G401 (cell line): Measurements from ENCODE around the gene CROCC. TPM values are rescaled to one million over a fixed set of nuclear protein-coding genes. Genes with fewer than 3 reads are reported as not detected.

Source experiments
- DNase-seq: peaks from one replicate; pipeline ENCODE4 v3.0.0-alpha.2; 2015; ENCODE audit warnings: low spot score
- in situ Hi-C: cut with HindIII; loops from 2 replicates; pipeline ENCODE4 v1.10.0; 2016; ENCODE audit warnings: low sequenced_read_pairs, mixed read lengths
- total RNA-seq: library from RNA; depleted of rRNA; stranded (reverse); fragments of >200 nt; shearing (Covaris generic); gene quantifications from 2 replicates; pipeline ENCODE4 v1.2.3, GENCODE V29; 2014

The CROCC gene
- total RNA-seq, 1 experiment from 2014 or later = 29.7 TPM

DNA sequence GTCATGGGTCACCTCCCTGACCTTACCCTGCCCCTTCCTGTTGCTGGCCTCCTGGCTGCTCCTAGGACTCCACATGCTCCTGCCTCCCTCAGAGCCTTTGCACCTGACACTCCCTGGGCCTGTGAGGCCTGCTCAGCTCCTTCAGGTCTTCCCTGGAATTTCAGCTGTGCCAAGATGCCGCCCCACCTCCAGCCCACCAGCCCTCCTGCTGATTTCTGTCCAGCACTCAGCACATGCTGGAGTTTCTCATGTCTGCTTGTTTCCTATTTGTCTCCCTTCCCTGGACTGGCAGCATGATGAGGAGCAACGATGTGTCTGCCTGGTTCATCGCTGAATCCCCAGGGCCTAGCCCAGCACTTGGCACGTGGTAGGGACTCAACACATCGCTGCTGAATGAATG, 55.6 kb downstream of the CROCC start:
- in situ Hi-C loops = no loop called here
- no peak for DNase-seq

GRCh38 chr1:16978139-16978538, 56.4 kb downstream of the CROCC start:
- in situ Hi-C loops = no loop called here
- no peak for DNase-seq

DNA sequence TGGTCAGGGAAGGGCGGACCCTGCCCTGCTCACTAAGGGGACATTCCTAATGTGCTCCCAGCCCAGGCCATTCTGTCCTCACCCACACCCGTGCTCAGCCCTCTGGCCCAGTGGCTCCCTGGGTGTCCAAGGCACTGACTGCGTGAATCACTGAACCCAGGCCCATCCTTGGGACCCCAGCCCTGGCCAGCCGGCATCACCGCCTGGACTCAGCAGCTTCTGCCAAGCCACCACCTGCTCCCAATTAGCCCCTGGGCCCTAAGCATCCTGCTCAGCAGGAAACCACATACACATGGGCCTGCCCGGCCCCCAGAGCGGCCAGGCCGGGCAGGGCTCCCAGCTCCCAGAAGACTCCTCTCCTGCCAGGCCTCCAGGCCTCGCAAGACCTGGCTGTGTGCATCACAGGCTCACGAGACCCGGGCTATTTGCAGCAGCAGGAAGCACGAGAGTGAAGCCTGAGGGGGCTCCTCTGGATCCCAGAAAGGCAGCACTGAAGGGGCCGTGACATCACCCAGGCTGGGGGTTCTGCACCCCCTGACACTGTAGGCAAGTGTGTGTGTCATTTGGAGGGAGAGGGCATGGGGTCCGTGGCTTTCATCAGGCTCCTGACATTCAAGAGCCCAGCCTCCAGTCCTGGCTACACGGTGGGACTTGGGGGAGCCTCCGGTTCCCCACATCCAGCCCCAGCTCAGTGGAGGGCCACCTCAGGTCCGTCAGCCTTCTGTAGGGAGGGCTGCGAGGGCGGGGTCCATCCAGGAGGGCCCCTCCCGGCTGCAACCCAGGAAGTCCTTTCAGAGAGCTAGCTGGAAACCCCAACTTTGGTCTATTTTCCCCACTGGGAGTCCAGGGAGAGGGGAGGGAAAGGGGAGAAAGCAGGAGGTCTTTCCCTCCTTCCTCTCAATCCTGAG, 57.1 kb downstream of the CROCC start:
- DNase-seq = no peak
- in situ Hi-C loops = no loop called here

DNA sequence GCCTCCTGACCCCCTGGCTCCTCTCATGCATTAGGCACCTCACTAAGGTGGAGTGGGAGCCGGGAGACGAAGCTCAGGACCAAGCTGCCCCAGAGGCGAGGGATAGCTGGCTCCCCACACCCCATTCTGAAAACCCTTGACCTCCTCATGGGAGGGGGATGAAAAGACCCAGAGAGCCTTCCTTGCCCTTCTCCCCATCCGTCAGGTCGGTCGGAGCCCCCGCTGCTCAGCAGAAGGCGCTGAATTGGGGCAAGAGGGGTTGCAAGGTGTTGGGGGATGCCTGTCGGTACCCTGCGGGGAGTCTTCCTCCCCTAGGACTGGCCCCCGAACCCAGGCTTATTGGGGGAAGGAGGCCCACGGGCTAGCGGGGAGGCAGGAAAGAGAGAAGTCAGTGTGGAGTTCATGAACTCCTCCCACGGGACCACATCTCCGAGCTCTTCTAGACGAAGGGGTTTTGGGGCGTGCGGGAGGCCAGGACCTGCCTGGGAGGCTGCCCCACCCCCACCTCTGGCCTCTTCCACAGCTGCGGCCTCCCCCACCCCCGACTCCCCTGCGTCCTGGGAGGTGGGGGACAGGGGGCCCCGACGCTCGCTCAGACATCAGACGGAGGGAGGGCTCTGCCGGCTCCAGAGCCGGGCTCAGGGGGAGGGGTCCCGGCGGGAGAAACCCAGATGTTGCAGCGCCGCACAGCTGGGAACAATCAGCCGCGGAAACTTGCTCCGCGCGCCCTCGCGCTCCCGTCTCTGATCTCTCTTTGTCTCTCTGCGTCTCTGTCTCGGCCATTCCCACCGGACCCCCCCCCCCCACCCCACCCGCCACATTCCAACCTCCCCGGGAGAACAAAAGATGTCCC, 58.0 kb downstream of the CROCC start:
- in situ Hi-C loops = no loop called here
- no peak for DNase-seq

DNA sequence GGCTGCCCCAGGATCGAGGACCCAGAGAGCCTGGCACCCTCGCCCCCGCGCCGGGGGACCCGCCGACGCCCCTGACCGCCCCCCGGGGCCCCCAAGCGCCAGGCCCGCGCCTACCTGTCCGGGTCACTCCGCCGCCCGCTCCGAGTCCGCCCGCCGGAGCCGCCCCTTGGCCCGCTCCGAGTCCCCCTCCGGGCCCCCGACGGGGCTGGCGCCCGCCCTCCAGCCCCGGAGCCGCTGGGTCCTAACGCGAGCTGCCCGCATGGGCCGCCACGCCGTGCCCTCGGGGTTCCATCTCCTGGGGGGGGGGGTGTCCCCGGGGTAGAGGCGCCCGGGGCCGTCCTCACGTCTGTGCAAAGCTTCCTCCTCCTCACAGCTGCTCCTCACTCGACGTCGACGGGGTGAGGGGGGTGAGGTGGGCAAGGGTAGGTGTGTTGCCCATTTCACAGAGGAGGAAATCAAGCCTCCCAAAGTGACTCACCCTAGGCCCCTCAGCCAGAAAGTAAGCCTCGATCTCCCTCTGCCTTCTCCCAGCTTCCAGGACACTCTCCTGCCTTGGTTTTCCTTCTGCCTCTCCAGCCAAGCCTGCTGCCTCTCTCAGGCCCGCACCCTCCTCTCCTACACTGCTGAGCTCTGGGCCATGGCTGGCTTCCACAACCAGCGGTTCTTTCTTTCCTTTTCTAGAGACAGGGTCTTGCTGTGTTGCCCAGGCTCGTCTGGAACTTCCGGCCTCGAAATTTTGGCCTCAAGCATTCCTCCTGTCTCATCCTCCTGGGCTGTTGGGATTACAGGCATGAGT, 58.9 kb downstream of the CROCC start, which contains the start of gene MFAP2:
Gene MFAP2, minus strand, starts transcription at position 148 of the 796 bp plus-strand sequence. CDS start 2,347 bp downstream, outside the sequence.
- no peak for DNase-seq

GRCh38 chr1:16981269-16981849, 59.6 kb downstream of the CROCC start:
- in situ Hi-C loops = no loop called here
- DNase-seq = no peak

More for the DNA sequence above, 58.9 kb downstream of the CROCC start, which contains the start of gene MFAP2:
- in situ Hi-C loops = no loop called here

DNA sequence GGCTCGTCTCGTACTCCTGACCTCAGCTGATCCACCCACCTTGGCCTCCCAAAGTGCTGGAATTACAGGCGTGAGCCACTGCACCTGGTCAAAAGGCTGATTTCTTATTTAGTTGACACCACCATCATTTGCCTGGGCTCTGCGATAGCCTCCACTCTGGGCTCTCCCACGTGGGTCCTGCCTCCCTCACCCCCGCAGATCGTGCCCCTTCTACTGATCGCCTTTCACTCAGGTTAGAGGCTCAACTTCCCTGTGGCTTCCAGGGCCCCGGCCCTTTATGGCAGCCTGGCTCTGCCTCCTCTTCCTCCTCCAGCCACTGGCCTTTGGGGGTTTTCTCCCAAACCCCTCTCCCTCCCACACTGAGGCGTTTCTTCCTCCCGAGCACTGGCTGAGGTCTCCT, 61.2 kb downstream of the CROCC start:
- in situ Hi-C loops = no loop called here
- no peak for DNase-seq

- no peak for DNase-seq
- in situ Hi-C loops = no loop called here
Observed at GRCh38 chr1:16983649-16984048, 61.9 kb downstream of the CROCC start.

DNA sequence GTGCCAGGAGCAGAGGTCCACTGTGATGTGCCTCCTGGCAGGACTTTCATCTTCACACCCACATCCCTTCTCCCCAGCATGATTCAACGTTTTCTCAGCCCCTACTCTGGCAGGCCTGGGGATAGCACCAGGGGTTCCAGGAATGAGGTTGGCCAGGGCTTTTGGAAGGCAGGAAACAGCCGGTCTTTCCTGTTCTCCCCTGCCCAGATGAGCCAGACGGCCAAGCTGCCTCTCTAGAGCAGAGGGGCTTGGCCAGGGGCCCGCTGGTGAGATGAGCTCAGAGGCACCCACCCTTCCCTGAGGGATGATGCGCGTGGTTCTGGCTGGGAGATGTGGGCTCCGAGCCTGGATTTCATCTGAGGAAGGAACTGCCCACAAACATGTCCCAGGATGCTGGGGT, 63.0 kb downstream of the CROCC start:
- DNase-seq = no peak
- in situ Hi-C loops = no loop called here

- DNase-seq = no peak
- in situ Hi-C loops = no loop called here
Observed at GRCh38 chr1:16986113-16986512, 64.4 kb downstream of the CROCC start.

- in situ Hi-C loops = no loop called here
- DNase-seq = no peak
Observed at GRCh38 chr1:16986560-16986959, 64.8 kb downstream of the CROCC start.

GRCh38 chr1:16986962-16987361, 65.2 kb downstream of the CROCC start:
- no peak for DNase-seq
- in situ Hi-C loops = no loop called here

- in situ Hi-C loops = no loop called here
- no peak for DNase-seq
Observed at GRCh38 chr1:16988210-16988609, 66.5 kb downstream of the CROCC start.

GRCh38 chr1:16989676-16990391, 68.1 kb downstream of the CROCC start:
- DNase-seq = no peak
- in situ Hi-C loops = no loop called here

- in situ Hi-C loops = no loop called here
- no peak for DNase-seq
Observed at GRCh38 chr1:16991571-16991970, 69.8 kb downstream of the CROCC start.

- in situ Hi-C loops = no loop called here
Observed at GRCh38 chr1:16992102-16992501, 70.4 kb downstream of the CROCC start.

GRCh38 chr1:16992675-16993074, 70.9 kb downstream of the CROCC start:
- in situ Hi-C loops = no loop called here
- DNase-seq = no peak

More at GRCh38 chr1:16992102-16992501, 70.4 kb downstream of the CROCC start:
- DNase-seq = no peak

DNA sequence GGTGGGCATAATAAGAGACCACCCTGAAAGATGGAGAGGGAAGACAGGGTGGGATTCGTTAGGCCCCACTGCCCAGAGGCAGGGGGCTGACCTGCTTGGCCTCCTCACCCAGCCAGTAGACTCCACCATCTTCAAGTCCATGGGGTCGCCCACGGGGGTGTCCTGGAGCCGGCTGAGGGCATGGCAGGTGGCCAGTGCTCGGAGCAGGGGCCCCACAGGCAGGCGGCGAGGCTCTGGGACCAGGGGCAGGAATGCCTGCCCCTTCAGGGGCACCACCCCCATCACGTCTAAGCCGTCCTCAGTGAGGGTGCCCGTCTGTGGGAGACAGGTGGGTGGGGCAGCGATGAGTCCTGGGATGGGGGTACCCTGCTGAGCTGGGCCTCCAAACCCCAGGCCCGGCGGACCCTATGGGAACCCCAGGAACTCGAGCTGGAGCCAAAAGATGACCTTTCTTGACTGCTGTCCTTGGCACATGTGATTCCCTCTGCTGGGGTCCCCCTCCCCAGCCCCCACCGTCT, 71.8 kb downstream of the CROCC start:
- DNase-seq = no peak
- in situ Hi-C loops = no loop called here
